SKM-1 treated with dmso at 0.1 percent for 144 hours (cell line): Measurements from ENCODE around the gene MTFP1.
A peak's percentile ranks its signal among the peaks of the same experiment; 100 is the strongest.

Experiments
- DNase-seq: peaks from one replicate; lab custom pipeline; 2025; ENCODE audit not compliant: unreplicated experiment; lab: John Stamatoyannopoulos, UW

MTFP1 gene, protein sequence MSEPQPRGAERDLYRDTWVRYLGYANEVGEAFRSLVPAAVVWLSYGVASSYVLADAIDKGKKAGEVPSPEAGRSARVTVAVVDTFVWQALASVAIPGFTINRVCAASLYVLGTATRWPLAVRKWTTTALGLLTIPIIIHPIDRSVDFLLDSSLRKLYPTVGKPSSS

DNA sequence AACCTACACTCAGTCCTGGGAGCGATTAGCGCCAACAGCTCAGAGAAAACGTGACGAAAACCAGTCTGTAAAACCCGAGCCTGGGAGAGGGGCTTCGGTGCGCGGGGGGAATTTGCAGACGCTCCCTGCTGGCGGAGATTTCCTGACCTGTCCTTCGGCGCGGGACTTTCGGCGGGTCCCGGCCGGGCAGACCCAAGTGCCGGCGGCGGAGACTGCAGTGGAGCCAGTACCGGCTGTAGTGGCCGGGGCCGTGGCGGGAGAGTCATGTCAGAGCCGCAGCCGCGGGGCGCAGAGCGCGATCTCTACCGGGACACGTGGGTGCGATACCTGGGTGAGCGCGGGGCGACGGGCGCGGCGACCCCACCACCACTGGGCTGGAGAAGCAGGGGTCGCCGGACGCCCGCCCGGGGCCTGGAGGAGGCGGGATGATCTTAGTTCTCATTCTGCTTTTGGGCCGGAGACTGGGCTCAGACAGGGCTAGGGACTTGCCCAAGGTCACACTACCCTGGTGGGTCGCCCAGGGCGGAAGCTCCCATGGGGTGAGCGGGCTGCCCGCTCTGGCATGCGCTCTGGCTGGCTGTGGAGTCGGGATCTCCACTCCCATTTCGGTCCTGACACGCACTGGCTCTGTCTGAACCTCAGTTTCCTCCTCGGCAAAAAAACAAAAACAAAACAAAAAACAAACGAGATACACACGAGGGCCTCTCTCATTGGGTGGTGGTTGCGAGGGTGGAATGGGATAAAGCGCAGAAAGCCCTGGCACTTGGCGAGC, at the start of gene MTFP1:
Gene MTFP1, plus strand, starts transcription at position 153 of the 772 bp plus-strand sequence. Its CDS starts 112 bp downstream, at position 265.
- DNase-seq, result peak; percentile 70

DNA sequence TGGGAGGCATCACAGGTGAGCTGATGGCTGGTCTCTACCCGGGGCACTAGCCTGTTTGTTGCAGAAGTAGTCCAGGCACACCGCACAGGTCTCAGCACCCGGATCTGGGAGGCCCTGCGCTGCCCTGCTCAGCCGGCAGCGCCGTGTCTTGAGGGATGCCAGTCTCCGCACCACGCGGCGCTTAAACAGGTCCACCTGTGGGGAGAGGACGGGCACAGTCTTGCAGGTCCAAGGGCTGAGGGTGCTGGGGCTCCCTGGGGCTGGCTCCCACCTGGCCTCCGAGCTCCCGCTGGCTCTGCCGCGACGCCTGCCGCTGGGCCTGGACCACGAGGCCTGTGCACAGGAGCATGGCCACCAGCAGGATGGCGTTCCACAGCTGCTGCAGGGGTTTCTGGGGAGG, 45.6 kb upstream of the MTFP1 start:
- DNase-seq, result no peak

DNA sequence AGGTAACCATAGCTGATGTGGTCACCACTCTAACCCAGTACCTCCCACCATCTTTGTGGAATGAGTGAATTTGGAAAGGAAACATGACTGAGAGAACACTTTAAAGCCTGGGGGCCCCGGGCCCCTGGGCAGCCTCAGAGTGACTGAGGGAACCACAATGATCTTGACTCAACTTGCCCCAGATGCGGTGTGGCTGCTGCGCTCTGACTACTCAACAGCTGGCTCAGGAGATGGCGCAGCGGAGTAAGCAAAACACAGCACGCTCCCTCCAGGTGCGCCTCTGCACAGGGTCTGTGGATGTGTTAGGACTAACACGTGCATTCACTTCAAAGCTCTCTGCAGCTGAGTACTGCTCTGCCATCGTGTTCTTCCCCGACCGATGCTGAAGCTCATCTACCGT, 44.3 kb upstream of the MTFP1 start:
- DNase-seq, result no peak

DNA sequence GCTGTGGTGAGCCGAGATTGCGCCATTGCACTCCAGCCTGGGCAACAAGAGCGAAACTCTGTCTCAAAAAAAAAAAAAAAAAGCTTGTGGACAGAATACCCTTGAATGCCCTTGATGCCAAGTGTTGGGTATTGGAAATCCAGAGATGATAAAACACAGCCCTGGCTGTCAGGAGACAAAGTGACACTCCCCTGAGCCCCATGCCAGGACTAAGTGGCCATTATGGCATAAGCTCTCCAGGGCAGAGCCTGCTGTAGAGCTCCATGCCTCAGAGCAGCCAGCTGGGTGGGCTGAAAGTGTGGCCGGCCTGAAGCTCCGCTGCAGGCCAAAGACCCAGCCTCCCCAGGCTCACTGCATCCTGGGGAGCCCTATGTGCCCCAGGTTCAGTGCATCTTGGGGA, 43.2 kb upstream of the MTFP1 start:
- DNase-seq, result no peak

DNA sequence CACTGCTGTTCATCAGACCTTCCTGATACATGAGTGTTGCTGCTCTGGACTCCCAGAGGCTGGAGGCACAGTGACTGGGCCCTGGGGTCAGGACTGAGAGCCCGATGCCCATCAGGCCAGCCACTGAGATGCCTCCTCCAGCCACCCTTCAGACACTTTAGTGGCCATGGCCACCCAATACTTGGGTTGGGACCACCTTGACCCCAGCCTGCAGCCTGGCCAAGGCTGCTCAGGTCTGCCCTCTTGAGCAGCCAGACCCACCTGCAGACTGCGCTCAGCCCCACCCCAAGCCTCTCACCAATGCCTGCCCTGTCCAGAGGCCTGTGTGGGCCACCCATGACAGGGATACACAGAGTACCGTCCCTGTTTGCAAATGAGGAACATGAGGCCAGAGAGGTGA, 42.5 kb upstream of the MTFP1 start:
- no peak for DNase-seq

DNA sequence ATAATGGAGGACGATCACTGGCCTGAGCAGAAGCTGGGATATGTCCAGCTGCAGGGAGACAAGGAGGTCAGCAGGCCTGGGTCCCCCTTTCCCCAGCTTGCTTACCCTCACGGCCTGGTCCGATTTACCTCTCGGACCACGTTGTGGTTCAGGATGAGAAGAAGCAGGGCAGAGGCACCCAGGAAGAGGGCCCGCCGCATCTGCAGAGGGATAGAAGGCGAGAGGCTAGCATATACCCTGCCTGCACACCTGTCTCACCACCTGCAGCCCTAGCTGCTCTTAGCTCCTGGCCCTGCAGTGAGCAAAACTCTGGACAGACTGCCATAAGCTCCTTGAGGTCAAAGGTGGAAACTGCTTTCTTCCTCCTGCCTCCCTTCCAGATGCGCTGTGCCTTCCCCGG, 39.6 kb upstream of the MTFP1 start:
- DNase-seq, result no peak

DNA sequence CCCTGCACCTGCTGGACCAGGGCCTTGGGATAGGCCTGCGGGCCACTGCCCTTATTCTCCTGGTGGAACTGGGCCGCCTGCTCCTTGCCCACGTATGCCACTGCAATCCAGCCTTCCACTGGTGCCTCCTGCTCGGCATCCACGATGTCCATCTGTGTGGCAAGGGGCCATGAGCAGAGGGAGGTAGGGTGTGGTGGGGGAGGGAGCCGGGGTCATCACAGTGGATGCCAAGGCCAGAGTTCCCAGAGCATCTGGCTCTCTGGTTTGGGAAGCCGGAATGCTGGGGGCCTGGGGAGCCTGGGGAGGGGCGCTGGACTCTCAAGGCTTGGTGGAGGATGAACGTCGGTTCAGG, 39.0 kb upstream of the MTFP1 start:
- no peak for DNase-seq

DNA sequence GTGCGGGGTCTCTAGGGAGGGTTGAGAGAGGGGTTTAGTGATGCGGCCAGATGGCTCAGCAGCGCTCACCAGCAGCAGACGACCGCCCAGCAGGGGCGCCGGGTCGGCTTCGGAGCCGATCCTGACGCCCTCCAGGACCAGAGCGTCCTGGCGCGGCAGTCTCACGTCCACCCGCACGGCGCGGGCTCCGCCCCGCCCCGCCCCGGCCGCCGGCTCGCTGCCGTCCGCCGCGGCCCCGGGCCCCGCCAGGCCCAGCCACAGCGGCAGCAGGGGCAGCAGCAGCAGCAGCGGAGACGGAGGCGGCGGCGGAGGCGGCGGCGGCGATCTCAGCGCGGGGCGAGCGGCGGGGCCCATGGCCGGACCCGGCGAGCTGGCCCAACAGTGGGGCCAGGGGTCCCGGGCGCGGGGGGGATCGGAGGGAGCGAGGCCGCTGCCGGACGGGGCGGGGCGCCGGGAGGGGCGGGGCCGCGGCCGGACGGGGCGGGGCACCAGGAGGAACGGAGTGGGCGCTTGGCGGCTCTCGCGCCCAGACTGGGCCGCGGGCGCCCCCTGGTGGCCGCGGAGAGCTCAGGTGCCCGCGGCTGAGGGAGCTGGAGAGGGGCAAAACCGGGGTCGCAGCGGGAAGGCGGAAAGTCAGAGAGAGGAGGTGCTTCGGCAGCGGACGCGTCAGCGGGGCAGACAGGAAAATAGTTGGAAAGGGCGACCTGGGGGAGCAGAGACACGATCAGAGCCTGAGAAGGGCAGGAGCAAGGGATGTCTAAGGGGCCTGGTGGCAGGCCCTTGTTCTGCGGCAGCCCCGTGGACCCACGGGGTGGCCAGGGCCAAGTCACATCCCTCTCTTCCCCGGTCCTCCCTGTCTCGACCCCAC, 38.4 kb upstream of the MTFP1 start, which contains the start of gene RNF215:
Gene RNF215, minus strand, starts transcription at position 452 of the 868 bp plus-strand sequence. Its CDS starts 98 bp downstream, at position 354.
- DNase-seq, result peak; percentile 66

DNA sequence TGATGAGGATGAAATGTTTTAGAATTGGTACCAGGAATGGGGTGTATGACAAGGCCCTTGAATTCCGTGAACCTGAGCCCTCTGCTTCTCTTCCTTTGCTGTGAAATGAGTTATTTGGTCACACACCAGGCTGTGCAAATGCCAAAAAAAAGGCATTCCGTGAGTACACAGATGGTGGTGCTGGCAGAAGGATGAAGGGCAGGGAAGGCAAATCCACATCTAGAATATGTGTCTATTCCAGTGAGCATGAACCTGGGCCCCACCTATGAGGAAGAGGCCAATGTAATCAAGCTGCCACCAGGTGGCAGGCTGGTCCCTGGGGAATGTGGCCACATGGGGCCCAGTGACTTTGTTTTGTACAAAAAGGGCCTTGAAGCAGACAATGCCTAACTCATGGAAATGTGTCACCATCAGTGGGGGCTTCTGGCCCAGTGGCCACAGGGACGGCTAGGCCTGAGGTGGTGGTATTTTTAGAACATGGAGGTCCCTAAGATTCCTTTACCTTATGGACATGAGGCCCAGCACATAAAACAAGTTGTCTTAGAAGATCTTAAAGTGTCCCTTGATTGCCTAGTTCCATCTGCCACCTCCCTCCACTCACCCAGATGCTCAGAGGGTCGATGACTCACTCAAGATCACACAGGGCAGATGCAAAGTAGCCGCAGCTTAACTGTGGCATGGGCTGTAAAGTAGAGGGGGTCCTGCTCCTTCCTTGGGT, 34.4 kb upstream of the MTFP1 start:
- DNase-seq, result peak; percentile 59

DNA sequence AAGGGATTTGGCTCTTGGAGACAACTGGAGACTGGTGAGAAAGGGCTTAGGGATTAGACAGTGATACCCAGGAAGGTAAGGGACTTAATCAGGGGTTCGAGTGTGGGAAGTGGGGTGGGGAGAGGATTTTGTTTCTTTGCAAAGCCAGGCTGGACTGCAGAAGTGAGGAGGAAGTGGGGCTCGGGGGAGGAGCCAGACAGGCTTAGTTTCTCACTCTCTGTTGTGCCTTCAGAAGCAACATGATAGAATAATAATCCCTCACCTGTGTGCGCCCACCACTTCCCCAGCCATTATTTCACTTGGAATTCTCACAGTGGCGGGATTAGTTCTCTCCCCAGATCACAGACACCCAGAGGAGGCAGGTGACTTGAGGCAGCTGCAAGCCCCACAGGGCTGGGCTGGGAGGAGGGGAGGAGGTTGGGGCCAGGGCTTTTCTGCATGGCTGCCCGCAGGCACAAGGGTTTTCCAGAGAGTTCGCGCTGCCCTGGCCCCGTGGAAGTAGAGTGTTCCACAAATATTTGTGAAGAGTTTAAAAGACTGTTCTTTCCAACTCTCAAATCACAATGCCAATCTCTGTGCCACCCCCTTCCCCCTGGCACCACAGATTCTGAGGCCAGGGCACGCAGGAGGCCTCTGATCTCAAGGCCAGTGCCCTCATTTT, 32.8 kb upstream of the MTFP1 start:
- DNase-seq, result no peak

DNA sequence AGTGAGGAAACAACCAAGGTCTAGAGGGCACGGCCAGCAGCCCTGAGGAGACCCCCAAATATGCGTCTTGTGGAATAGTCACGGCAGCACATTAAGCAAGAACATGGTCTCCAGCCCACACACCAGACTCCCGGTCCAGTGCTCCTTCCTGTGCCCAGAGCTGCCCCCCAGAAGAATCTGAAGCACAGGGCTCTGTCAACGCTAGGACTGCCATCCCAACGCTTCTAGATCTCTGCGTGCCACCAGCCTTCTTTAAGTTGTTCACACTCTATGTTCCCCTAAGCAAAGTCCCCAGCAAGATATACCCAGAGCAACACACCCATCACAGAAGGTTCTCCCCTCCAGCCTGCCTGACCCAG, 32.3 kb upstream of the MTFP1 start:
- no peak for DNase-seq

DNA sequence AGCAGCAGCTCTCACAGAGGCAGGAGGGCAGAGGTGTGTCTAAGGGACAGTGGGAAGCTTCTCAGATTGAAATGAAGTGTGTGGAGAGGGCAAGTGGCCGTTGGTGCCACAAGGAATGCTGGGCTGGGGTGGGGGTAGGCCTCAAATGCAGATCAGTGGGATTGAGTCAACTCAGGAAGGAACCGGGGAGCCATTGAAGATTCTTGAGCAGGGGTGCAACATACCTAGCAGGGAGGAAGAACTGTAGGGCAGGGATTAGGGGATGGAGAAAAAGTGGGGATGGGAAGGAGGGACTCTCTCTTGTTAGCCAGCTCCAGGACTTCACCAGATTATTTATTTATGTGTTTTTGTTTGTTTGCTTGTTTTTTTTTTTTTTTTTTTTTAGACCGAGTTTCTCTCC, 31.7 kb upstream of the MTFP1 start:
- no peak for DNase-seq

DNA sequence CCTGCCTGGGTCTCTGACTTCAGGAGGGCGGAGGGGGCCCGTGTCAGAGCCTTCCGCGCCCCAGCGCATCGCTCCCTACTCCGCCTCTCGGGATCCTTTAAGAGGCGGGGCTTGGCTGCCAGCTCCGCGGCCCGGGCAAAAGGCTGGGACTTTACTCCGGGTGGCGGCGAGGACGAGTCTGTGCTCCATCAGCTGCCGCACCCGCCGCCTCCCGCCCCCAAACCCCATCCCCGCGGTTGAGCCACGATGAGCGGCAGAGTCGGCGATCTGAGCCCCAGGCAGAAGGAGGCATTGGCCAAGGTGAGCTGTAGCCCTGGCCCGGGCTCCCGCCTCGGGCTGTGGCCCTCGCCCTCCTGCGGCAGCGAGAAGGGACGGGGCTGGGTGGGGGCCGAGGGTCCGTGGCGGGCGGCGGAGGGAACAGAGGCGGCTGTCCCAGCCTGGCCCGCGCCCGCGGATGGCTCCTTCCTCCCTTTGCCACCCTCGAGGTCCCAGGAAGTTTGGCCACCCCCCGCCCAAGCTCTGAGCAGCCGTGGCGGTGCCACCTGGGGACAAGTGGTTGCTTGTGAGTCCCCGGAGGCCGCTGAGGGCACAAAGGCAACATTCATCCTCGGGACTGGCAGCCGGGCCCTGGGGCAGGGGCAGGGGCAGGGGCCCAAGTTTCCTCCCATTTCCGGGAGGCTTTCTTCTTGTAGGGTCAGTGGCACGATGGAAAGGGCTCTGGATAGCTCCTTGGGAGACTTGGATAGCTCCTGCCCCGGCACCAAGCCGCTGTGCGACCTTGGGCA, 28.5 kb upstream of the MTFP1 start, which contains the start of gene SEC14L2:
Gene SEC14L2, plus strand, starts transcription at position 148 of the 785 bp plus-strand sequence. Its CDS starts 99 bp downstream, at position 247.
- DNase-seq, result no peak

DNA sequence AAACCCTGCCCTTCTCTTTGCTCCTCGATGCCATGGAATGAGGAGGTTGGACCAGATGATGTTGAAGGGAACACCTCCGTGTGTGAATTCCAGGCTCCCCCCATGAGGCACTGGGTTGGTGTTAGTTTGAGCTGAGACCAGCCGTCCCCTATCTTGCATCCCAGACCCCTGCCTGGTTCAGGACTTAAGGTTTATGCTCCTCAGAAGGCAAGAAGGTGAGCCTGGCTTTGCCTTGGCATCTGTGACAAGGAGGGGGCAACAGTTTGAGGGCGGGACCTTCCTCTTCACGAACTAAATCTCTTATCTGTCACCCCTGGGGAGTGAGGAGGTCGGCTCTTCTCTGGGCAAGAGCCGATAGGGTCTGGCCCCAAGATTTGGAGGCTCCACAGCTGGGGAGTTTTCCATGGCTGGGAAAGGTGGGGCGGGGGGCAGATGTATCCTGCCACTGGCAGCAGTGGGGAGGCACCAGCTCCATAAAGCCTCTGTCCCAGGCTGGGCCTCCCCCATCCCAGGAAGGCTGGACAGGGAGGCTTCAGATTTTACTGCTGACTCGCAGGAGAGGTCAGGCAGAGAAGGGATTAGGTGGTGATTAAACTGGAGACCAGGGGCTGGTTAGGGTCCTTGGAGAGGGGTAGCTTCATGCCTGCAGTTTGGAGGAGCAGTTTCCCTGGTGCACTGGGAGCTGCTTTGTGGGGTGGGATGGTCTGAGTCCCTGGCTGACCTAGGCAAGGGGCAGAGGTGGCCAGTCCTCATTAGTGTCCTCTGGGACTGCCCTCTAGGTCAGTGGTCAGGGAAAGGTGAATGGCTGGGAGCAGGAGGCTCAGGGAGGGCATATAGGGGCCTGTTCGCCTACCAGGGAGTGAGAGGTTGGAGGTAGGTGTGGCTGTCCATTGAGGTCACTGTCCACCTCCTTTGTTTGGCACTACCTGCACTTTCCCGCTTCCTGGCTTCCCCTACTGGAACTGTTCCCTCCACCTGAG, 27.6 kb upstream of the MTFP1 start:
- no peak for DNase-seq

DNA sequence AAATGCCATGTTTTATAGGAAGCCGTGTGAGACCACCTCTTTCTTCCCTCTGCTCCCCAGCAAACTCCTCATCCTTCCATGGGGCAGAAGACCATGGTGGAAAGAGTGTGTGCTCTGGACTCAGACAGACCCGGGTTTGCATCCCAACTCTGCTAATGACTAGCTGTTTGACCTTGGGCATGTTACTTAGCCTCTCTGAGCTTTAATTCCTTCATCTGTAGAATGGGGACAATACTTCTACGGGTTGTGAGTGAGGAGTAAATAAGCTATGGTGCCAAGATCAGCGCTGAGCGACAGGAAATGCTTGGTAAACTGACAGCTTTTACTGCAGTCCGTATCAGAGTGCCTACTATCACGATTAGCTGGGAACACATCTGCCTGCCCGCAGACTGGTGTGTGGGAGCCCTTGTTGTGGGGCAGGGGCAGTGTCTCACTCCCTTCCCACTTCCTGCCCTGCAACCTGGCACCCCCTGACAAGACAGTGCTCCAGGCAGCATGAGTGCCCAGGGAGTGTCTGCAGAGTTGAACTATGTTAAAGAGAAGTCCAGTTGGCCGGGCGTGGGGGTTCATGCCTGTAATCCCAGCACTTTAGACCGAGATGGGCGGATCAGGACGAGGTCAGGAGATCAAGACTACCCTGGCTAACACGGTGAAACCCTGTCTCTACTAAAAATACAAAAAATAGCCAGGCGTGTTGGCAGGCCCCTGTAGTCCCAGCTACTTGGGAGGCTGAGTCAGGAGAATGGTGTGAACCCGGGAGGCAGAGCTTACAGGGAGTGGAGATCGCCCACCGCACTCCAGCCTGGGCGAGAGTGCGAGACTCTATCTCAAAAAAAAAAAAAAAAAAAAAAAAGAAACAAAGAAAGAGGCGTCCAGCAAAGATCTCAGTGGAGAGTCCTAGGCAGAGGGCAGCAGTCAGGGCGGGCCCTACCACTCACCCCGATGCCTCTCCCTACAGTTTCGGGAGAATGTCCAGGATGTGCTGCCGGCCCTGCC, 26.6 kb upstream of the MTFP1 start:
- no peak for DNase-seq

DNA sequence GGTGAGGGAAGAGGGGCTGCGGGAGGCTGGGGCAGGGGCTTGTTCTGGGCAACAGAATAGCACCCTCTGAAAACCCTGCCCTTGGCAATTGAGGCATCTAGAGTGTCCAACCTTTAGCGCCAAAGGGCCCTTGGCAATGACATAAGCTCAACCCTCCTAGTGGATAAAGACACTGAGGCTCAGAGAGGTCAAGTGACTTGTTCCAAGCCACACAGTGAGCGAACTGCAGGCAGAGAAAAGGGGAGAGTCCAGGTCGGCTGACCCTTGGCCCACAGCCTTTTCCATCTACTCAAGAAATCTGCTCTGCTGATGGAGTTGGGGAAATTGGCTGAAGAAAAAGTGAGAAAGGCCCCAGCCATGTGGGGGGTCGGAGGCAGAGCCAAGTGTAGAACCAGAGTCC, 25.9 kb upstream of the MTFP1 start:
- DNase-seq, result no peak

DNA sequence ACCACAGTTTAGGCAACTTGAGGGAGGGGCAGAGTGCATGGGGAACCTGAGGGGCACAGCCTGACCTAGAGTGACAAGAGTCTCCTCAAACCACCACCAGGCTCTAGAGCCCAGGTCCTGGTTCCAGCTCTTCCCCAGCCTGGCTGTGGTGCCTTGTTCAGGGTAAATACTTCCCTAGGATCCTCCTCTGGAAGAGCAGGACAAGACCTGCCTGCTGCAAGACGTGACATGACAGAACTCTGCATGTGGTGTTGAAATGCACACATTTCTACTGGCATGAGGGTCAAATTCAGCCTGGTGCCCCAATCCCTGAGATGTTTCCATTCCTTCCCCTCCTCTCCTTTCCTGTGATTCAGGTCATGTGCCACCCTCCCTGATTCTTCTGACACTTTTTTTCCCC, 25.4 kb upstream of the MTFP1 start:
- DNase-seq, result no peak
